HCT116 (cell line): ENCODE results near the gene RBM38.

Source experiments
- ATF3 ChIP-seq: IDR thresholded peaks from 2 replicates; pipeline ENCODE4 v1.6.1; 2012
- JUND ChIP-seq: IDR thresholded peaks from 2 replicates; pipeline ENCODE4 v1.6.1; 2012
- POLR2A ChIP-seq: IDR thresholded peaks from 2 replicates; pipeline ENCODE4 v1.7.0; 2011; ENCODE audit warnings: borderline replicate concordance; ENCODE audit not compliant: insufficient read depth, insufficient read length; ENCODE audit errors: extremely low read depth
- POLR2AphosphoS5 ChIP-seq: IDR thresholded peaks from 2 replicates; pipeline ENCODE4 v1.6.1; 2011; ENCODE audit warnings: mild to moderate bottlenecking, low read depth, low read length, moderate library complexity
- SRF ChIP-seq: IDR thresholded peaks from 2 replicates; pipeline ENCODE4 v1.6.1; 2012; ENCODE audit warnings: low read depth
- TCF7L2 ChIP-seq: IDR thresholded peaks from 2 replicates; pipeline ENCODE4 v1.7.0; 2011; ENCODE audit warnings: borderline replicate concordance, inconsistent platforms; ENCODE audit not compliant: insufficient read depth, insufficient read length; ENCODE audit errors: extremely low read depth
- ZBTB33 ChIP-seq: IDR thresholded peaks from 2 replicates; pipeline ENCODE4 v1.6.1; 2011; ENCODE audit warnings: mild to moderate bottlenecking, low read length, moderate library complexity; ENCODE audit not compliant: insufficient replicate concordance; ENCODE audit errors: extremely low read depth
- TF ChIP-seq, protein P1 (sequence below), 3 experiments: fragments of 200-600 bp in 1 of 3; sonication (generic) in 1 of 3; IDR thresholded peaks in 2 of 3; conservative IDR thresholded peaks in 1 of 3; 2 replicates each; pipeline ENCODE4 v1.5.1; 2012 to 2017; ENCODE audit warnings: low read depth in 2 of 3, low read length in 2 of 3, antibody characterized with exemption in 1 of 3, borderline replicate concordance in 1 of 3, control low read depth in 1 of 3, mild to moderate bottlenecking in 1 of 3, mixed read lengths in 1 of 3, mixed run types in 1 of 3, moderate library complexity in 1 of 3; ENCODE audit not compliant: insufficient read depth in 1 of 3

DNA sequence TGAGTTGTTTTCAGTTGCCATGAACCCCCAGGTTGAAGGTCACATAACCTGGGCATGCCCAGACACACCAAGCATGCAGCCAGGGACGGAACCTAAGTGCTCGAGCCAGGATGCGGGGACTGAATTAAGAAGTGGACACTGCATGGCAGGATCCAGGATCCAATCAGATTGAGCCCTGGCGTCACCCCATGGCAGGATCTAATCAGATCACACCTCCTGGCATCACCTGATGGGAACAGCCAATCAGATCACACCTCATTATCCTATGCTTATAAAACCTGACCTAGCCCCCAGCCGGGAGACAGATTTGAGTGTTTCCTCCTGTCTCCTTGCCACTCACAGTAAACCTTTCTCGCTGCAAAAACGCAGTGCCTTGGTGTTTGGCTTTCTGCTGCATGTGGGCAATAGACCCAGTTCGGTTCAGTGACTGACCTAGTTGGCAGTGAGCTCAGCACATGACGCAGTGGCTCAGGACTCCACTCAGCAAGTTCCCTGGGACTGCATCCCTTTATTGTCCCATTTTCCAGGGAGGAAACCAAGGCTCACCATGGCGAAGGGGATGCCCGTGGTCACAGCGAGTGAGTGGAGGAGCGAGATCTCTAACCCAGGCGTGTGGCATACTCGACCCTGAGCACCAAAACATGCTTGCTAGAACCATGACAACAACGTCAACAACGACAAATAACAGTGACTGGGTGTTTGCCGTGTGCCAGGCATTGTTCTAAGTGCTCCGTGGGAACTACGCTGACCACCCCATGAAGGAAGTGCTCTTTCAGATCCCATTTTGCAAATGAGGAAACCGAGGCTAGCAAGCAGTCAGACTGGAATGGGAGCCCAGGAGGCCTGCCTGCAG is 66.3 kb downstream of the RBM38 start:
- TF ChIP-seq JUND (no peak), POLR2AphosphoS5 (no peak), ZBTB33 (no peak), POLR2A (no peak), TCF7L2 (no peak), ATF3 (no peak), SRF (no peak)
- TF ChIP-seq, protein P1, sequence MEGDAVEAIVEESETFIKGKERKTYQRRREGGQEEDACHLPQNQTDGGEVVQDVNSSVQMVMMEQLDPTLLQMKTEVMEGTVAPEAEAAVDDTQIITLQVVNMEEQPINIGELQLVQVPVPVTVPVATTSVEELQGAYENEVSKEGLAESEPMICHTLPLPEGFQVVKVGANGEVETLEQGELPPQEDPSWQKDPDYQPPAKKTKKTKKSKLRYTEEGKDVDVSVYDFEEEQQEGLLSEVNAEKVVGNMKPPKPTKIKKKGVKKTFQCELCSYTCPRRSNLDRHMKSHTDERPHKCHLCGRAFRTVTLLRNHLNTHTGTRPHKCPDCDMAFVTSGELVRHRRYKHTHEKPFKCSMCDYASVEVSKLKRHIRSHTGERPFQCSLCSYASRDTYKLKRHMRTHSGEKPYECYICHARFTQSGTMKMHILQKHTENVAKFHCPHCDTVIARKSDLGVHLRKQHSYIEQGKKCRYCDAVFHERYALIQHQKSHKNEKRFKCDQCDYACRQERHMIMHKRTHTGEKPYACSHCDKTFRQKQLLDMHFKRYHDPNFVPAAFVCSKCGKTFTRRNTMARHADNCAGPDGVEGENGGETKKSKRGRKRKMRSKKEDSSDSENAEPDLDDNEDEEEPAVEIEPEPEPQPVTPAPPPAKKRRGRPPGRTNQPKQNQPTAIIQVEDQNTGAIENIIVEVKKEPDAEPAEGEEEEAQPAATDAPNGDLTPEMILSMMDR (IDR thresholded peaks at IDR 0.05 in 2 of 3, conservative IDR thresholded peaks at IDR 0.05 in 1 of 3; ENCODE audit: borderline replicate concordance in 1 of 3, insufficient read depth in 1 of 3, low read depth in 2 of 3, low read length in 2 of 3) = no peak
